ENCODE measurements around the gene GTF3C2. TPM values are rescaled to one million over a fixed set of nuclear protein-coding genes. Genes with fewer than 3 reads are reported as not detected.

Gene GTF3C2
- total and polyA plus RNA-seq, 9 of the 15 experiments (the other 6 are each of a cell fraction or from before 2014, with no cell fraction given), result 35.5 to 96.8 (median 53.0) TPM

- peak; percentile 78 for TF ChIP-seq BHLHE40 (IDR thresholded peaks at IDR 0.05; ENCODE audit: low read length)
- TF ChIP-seq ID3 (CRISPR knock-in tag; IDR thresholded peaks at IDR 0.05), result no peak
- peak; percentile 62 for TF ChIP-seq ID3 (tag; IDR thresholded peaks at IDR 0.05)
- peak; percentile 50 for TF ChIP-seq NCOR1 (IDR thresholded peaks at IDR 0.05)
- TF ChIP-seq HDAC1 (IDR thresholded peaks at IDR 0.05), result peak in 1 of 2 experiments; percentile 89; a peak in 2 of 4 replicates
- TF ChIP-seq ZBTB17 (CRISPR knock-in tag; IDR thresholded peaks at IDR 0.05), result peak; percentile 72
- no peak for TF ChIP-seq ZNF408 (CRISPR knock-in tag; IDR thresholded peaks at IDR 0.05; ENCODE audit: low read depth)
- TF ChIP-seq ZBTB33 (CRISPR knock-in tag; IDR thresholded peaks at IDR 0.05), result peak; percentile 12; the same call in 1 of the 2 replicates
- TF ChIP-seq SRF (CRISPR knock-in tag; IDR thresholded peaks at IDR 0.05), result 0 out of 4 replicates have a peak, but pooled peaks of 1 of the 2 experiments have one; percentile 12
- no peak for TF ChIP-seq RERE (CRISPR knock-in tag; IDR thresholded peaks at IDR 0.05; ENCODE audit: borderline replicate concordance)
- TF ChIP-seq ZNF75A (CRISPR knock-in tag; IDR thresholded peaks at IDR 0.05), result no peak
- no peak for TF ChIP-seq ZNF184 (CRISPR knock-in tag; IDR thresholded peaks at IDR 0.05)
- no peak; the same call in 1 of the 2 replicates for TF ChIP-seq STAT5A (IDR thresholded peaks at IDR 0.05; ENCODE audit: borderline replicate concordance, low read length)
- TF ChIP-seq E4F1 (CRISPR knock-in tag; IDR thresholded peaks at IDR 0.05; ENCODE audit: borderline replicate concordance), result no peak
- TF ChIP-seq PREB (CRISPR knock-in tag; IDR thresholded peaks at IDR 0.05), result 0 out of 2 replicates have a peak, but pooled peaks have one; percentile 50
These were observed at the start of gene GTF3C2 (continued) for GRCh38 chr2:27356382-27357181.
